C4-2B (cell line): Measurements from ENCODE around the gene OLFML3.

Source experiments
- ZFX ChIP-seq: fragments of 450-650 bp; IDR thresholded peaks from 2 replicates; pipeline ENCODE4 v1.6.1; 2017
- TF ChIP-seq, protein P1 (sequence below): fragments of 450-650 bp; conservative IDR thresholded peaks from 2 replicates; pipeline ENCODE4 v1.5.1; 2017; ENCODE audit warnings: mild to moderate bottlenecking

DNA sequence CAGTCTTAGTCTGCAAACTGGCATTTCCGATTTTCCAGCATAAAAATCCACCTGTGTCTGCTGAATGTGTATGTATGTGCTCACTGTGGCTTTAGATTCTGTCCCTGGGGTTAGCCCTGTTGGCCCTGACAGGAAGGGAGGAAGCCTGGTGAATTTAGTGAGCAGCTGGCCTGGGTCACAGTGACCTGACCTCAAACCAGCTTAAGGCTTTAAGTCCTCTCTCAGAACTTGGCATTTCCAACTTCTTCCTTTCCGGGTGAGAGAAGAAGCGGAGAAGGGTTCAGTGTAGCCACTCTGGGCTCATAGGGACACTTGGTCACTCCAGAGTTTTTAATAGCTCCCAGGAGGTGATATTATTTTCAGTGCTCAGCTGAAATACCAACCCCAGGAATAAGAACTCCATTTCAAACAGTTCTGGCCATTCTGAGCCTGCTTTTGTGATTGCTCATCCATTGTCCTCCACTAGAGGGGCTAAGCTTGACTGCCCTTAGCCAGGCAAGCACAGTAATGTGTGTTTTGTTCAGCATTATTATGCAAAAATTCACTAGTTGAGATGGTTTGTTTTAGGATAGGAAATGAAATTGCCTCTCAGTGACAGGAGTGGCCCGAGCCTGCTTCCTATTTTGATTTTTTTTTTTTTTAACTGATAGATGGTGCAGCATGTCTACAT lies 2.5 kb upstream of the OLFML3 start:
- TF ChIP-seq, protein P1, sequence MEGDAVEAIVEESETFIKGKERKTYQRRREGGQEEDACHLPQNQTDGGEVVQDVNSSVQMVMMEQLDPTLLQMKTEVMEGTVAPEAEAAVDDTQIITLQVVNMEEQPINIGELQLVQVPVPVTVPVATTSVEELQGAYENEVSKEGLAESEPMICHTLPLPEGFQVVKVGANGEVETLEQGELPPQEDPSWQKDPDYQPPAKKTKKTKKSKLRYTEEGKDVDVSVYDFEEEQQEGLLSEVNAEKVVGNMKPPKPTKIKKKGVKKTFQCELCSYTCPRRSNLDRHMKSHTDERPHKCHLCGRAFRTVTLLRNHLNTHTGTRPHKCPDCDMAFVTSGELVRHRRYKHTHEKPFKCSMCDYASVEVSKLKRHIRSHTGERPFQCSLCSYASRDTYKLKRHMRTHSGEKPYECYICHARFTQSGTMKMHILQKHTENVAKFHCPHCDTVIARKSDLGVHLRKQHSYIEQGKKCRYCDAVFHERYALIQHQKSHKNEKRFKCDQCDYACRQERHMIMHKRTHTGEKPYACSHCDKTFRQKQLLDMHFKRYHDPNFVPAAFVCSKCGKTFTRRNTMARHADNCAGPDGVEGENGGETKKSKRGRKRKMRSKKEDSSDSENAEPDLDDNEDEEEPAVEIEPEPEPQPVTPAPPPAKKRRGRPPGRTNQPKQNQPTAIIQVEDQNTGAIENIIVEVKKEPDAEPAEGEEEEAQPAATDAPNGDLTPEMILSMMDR = peak; percentile 45
- TF ChIP-seq ZFX = no peak
